Activated T-helper 17 cell treated with anti-CD3 and anti-CD28 coated beads, Interleukin-2, amount 50 U/mL, for 72 hours (primary cell): ENCODE measurements around the gene CD209. TPM values are rescaled to one million over a fixed set of nuclear protein-coding genes. Genes with fewer than 3 reads are reported as not detected.
A peak's percentile ranks its signal among the peaks of the same experiment; 100 is the strongest.
"Not testable (repeated sequence)": the region's sequence is repeated elsewhere in the genome, so short reads cannot be mapped to it uniquely, and the experiment has no call there.

Experiments
- ATAC-seq: fragments of 150-1000 bp; cut with Tn5 transposase; replicated peaks from 2 replicates; pipeline ENCODE4 v1.10.0; 2021; ENCODE audit warnings: mild to moderate bottlenecking, moderate library complexity
- H3K27ac Mint-ChIP-seq: one replicate; pipeline ENCODE4 v1.8.0; 2022; ENCODE audit warnings: mixed read lengths
- H3K27me3 Mint-ChIP-seq: one replicate; pipeline ENCODE4 v1.8.0; 2022; ENCODE audit warnings: mixed read lengths
- H3K36me3 Mint-ChIP-seq: one replicate; pipeline ENCODE4 v1.8.0; 2022; ENCODE audit warnings: low read depth, mild to moderate bottlenecking, mixed read lengths
- H3K4me1 Mint-ChIP-seq: one replicate; pipeline ENCODE4 v1.8.0; 2022; ENCODE audit warnings: mixed read lengths
- H3K4me3 Mint-ChIP-seq: one replicate; pipeline ENCODE4 v1.8.0; 2022; ENCODE audit warnings: mild to moderate bottlenecking, mixed read lengths
- H3K9me3 Mint-ChIP-seq: one replicate; pipeline ENCODE4 v1.8.0; 2022; ENCODE audit warnings: mixed read lengths
- total RNA-seq, 2 donors: library from RNA; stranded (reverse); gene quantifications; one replicate each; pipeline ENCODE4 v1.2.3, GENCODE V29; 2022

CD209 gene
- total RNA-seq, 2 donors from 2014 or later, result not detected

DNA sequence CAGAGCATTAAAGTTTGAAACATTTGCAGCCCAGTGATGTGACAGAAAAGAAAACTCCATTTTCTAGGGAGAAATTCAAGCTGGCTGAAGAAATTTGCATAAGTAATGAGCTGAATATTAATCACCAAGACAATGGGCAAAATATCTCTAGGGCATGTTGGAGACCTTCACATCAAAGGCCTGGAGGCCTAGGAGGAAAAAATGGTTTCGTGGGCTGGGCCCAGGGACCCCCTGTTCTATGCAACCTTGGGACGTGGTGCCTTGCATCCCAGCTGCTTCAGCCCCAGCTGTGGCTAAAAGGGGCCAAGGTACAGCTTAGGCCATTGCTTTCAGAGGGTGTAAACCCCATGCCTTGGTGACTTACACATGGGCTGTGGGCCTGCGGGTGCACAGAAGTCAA, 10.0 kb upstream of the CD209 start:
- peaks cover 14% of the 10 kb centered on the region for H3K27me3 Mint-ChIP-seq
- no peak for ATAC-seq
- H3K36me3 Mint-ChIP-seq, result no peaks in the 10 kb centered on the region
- H3K27ac Mint-ChIP-seq, result no peak overlapping the region
- peaks cover 13% of the 10 kb centered on the region for H3K4me1 Mint-ChIP-seq
- peaks cover 34% of the 10 kb centered on the region for H3K9me3 Mint-ChIP-seq
- H3K4me3 Mint-ChIP-seq, result no peak overlapping the region

DNA sequence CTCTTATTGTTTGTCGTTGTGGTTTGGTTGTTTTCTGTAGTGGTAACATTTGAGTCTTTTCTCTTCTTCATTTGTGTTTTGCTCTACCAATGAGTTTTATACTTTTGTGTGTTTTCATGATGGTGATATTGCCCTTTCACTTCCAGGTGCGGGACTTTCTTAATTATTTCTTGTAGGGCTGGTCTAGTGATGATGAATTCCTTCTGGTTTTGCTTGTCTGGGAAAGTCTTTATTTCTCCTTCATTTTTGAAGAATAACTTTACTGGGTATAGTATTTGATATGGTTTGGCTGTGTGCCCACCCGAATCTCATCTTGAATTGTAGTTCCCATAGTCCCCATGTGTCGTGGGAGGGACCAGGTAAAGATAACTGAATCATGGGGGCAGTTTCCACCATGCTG, 8.9 kb upstream of the CD209 start:
- H3K27me3 Mint-ChIP-seq, result peaks cover 9% of the 10 kb centered on the region
- H3K4me3 Mint-ChIP-seq, result no peak overlapping the region
- H3K9me3 Mint-ChIP-seq, result peaks cover 36% of the 10 kb centered on the region
- no peaks in the 10 kb centered on the region for H3K36me3 Mint-ChIP-seq
- ATAC-seq, result no peak
- H3K27ac Mint-ChIP-seq, result no peak overlapping the region
- peaks cover 15% of the 10 kb centered on the region for H3K4me1 Mint-ChIP-seq

DNA sequence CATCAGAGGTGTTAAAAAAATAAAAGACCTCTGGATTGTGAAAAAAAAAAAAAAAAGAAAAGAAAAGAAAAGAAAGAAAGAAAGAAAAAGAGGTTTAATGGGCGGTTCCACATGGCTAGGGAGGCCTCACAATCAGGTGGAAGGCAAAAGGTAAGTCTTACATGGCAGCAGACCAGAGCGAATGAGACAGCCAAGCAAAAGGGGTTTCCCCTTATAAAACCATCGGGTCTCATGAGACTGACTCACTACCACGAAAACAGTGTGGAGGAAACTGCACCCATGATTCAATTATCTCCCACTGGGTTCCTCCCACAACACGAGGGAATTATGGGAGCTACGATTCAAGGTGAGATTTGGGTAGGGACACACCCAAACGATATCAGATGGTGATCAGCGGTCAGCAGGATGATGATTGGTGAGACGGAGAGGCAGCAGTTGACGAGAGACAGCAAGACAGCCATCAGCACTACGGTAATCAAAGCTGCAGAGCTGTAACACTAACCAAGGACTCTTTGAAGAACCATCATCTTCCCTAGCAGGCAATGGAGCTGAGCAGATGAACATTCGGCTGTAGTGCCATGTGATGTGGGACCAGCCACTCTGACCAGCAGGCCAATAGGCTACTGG, 3.9 kb upstream of the CD209 start:
- Mint-ChIP-seq H3K36me3 (no peaks in the 10 kb centered on the region), H3K27me3 (peaks cover 22% of the 10 kb centered on the region), H3K4me1 (peaks cover 28% of the 10 kb centered on the region), H3K27ac (peak overlapping the region; percentile 13), H3K4me3 (no peak overlapping the region), H3K9me3 (peaks cover 27% of the 10 kb centered on the region)
- ATAC-seq, result peak; percentile 97

DNA sequence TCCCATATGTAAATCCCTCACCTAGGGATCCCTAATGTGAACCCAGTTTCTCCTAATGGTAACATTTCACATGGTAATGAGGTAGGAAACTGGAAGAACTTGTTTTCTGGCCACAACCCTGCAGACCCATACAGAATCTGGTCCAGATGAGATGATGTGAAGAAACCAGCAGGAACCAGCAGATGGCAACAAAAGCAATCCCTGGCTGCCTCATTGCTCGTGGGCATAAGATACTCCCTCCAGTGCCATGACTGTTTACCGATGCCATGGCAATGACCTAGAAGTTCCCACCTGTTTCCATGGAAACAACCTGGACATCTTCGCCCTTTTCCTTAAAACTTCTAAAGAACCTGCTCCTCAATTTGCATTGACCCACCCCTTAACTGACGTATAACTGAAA, 1.4 kb upstream of the CD209 start:
- Mint-ChIP-seq H3K4me3 (no peak overlapping the region), H3K9me3 (peaks cover 12% of the 10 kb centered on the region), H3K36me3 (no peaks in the 10 kb centered on the region), H3K27ac (no peak overlapping the region), H3K27me3 (peaks cover 23% of the 10 kb centered on the region), H3K4me1 (peaks cover 21% of the 10 kb centered on the region)
- ATAC-seq, result no peak

DNA sequence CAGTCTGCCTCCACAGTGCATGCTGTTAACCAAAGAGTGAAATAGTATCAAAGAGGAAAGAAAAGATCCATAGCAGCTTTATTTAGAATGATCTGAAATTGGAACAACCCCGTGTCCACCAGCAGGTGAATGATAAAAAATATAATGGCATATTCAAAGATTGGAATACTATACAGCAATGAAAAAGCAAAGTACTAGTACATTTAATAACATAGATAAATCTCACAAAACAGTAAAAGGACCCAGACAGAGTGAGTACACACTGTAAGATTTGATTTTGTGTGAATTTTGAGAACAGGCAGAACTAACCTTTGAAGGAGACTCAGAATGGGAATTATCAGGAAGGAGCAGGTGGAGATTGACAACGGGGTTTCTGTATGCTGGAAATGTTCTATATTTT, 837 bp upstream of the CD209 start:
- no peak overlapping the region for H3K27ac Mint-ChIP-seq
- H3K4me3 Mint-ChIP-seq, result no peak overlapping the region
- H3K9me3 Mint-ChIP-seq, result peaks cover 12% of the 10 kb centered on the region
- no peaks in the 10 kb centered on the region for H3K36me3 Mint-ChIP-seq
- no peak for ATAC-seq
- peaks cover 29% of the 10 kb centered on the region for H3K27me3 Mint-ChIP-seq
- H3K4me1 Mint-ChIP-seq, result peaks cover 18% of the 10 kb centered on the region

DNA sequence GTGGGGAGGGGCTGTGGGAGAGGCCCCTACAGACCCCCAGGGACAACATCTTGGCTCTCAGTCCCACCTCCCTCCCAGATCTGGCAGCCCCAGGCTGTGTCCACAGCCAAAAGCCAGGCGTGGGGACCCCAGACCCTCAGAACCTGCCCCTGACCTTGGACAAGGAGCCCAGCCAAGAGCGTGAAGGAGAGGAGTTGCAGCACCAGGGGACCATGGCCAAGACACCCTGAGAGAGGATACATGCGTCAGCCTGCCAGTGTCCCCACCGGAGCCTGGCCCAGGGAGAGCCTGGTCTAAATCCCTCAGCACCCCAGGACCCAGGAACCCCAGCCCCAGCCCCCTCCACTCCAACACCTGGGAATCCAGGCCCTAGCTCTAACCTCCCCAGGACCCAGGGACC, 1.0 kb downstream of the CD209 start:
- ATAC-seq, H3K27ac Mint-ChIP-seq, H3K36me3 Mint-ChIP-seq, H3K4me3 Mint-ChIP-seq: not testable (repeated sequence)
- peaks cover 13% of the 10 kb centered on the region for H3K4me1 Mint-ChIP-seq
- H3K9me3 Mint-ChIP-seq, result peaks cover 10% of the 10 kb centered on the region
- peaks cover 37% of the 10 kb centered on the region for H3K27me3 Mint-ChIP-seq

DNA sequence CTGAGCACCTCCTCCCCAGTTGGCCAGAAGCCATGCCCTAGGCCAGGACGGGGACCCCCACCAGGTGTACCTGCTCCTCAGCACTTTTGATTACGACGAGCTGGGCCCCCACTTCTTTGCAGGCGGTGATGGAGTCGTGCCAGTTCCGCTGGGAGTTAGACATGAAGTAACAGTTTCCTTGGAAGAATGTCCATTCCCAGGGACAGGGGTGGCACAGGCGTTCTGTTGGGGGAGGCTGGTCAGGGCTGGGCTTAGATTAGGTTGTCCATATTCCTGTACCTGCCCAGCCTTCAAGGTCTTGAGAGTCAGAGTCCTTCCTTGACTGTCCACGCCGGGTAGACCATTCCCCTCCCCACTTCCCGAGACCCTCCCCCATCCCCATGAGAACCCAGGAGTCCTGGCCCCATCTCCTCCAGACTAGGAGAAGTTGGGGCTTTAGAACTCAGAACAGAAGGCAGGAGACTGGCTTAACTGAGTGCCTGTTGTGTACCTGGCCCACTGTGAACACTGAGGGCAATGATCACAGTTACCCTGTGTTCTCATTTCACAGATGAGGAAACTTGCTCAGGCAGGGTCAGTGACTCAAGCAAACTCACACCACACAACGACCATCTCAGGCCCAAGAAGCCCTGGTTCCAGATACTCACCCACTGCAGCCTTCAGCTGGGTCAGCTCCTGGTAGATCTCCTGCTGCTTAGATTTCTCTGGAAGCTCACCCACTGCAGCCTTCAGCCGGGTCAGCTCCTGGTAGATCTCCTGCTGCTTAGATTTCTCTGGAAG, 2.3 kb downstream of the CD209 start:
- Mint-ChIP-seq H3K27me3 (peaks cover 41% of the 10 kb centered on the region), H3K36me3 (no peaks in the 10 kb centered on the region), H3K4me3 (no peak overlapping the region), H3K9me3 (peaks cover under 1% of the 10 kb centered on the region), H3K4me1 (peaks cover under 1% of the 10 kb centered on the region), H3K27ac (no peak overlapping the region)
- no peak for ATAC-seq

DNA sequence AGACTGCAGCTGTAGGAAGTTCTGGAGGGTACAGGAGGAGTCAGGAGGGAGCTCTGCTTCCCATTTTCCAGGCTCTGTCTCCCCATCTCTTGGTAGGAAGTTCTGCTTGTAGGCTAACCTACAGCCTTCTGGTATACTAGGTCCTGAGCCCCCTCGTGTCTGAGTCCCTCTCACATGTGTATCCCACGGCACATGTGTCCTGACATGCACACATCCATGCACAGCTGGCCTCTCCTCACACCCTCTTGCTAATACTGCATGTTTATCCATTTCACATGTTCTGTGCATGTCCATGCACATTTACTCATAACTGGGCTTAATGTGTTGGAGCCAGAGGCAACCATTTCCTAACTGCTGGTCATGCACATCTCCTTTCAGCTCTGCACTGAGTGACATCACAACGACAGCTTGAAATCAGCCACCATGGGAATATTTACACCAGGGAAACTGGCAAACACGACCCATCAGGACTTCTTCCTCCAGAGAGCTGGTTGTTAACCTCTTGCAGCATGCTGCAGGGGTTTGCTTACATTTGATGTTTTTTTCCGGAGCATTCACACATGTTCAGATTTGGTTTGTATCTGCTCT, 3.0 kb downstream of the CD209 start:
- no peaks in the 10 kb centered on the region for H3K4me1 Mint-ChIP-seq
- H3K27ac Mint-ChIP-seq, result no peak overlapping the region
- H3K9me3 Mint-ChIP-seq, result no peaks in the 10 kb centered on the region
- no peak overlapping the region for H3K4me3 Mint-ChIP-seq
- ATAC-seq, result no peak
- peaks cover 45% of the 10 kb centered on the region for H3K27me3 Mint-ChIP-seq
- H3K36me3 Mint-ChIP-seq, result no peaks in the 10 kb centered on the region

DNA sequence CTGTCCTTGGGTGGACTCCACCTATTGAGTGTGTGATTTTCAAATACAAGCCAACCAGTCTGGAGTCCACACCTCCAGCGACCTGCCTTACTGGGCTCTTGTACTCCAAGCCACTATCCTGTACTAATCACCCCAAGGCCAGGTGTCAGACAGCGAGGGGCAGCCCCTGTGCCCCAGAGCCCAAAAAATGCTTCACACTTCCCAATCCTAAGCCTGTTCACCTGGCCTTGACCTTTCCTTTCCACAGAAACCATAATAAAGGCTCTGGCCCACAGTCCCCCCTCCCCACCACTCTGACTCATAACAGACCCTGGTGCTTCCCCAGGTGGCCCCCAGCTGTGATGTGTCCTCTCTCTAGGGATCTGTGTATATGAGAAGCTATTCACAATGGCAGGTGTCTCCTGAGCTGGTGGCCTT, 3.9 kb downstream of the CD209 start:
- Mint-ChIP-seq H3K27me3 (peaks cover 46% of the 10 kb centered on the region), H3K27ac (no peak overlapping the region), H3K36me3 (no peaks in the 10 kb centered on the region), H3K9me3 (no peaks in the 10 kb centered on the region), H3K4me1 (no peaks in the 10 kb centered on the region), H3K4me3 (no peak overlapping the region)
- ATAC-seq, result peak; percentile 35

DNA sequence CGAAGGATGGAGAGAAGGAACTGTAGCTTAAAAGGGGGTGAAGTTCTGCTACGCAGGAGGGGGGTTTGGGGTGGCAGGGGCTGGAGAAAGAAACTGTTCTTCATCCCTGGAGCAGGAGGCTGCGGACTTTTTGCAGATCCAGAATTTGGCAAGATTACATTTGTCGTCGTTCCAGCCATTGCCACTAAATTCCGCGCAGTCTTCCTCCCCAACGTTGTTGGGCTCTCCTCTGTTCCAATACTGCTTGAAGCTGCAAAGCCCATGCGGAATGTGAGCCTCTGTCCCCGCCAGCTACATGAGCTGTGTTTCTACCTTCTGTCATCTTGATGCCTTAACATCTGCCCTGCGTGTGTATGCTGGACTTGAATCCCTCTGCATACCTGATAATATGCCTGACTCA, 4.3 kb downstream of the CD209 start:
- Mint-ChIP-seq H3K27ac (no peak overlapping the region), H3K27me3 (peaks cover 42% of the 10 kb centered on the region), H3K4me1 (peaks cover 2% of the 10 kb centered on the region), H3K36me3 (no peaks in the 10 kb centered on the region), H3K4me3 (no peak overlapping the region), H3K9me3 (no peaks in the 10 kb centered on the region)
- no peak for ATAC-seq

DNA sequence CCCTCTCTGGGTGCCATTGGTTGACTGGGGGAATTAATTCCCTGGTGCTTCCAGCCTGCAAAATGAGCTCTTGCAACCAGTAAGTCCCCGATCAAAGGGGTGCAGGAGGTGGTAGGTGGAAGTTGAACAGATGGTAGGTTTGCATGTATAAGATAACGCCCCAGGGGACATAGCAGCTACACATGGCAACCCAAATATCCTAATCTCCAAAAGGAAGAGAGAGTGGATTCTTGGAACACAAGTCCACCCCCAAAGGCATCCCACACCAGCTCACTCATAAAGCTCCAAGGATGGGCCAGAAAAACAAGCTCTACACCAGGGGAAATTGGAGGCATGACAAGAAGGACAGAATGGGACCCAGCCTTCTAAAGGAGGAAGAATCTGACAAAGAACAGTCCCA, 4.8 kb downstream of the CD209 start:
- no peak overlapping the region for H3K4me3 Mint-ChIP-seq
- H3K4me1 Mint-ChIP-seq, result peaks cover 4% of the 10 kb centered on the region
- ATAC-seq, result no peak
- no peak overlapping the region for H3K27ac Mint-ChIP-seq
- no peaks in the 10 kb centered on the region for H3K9me3 Mint-ChIP-seq
- H3K27me3 Mint-ChIP-seq, result peaks cover 39% of the 10 kb centered on the region
- no peaks in the 10 kb centered on the region for H3K36me3 Mint-ChIP-seq

DNA sequence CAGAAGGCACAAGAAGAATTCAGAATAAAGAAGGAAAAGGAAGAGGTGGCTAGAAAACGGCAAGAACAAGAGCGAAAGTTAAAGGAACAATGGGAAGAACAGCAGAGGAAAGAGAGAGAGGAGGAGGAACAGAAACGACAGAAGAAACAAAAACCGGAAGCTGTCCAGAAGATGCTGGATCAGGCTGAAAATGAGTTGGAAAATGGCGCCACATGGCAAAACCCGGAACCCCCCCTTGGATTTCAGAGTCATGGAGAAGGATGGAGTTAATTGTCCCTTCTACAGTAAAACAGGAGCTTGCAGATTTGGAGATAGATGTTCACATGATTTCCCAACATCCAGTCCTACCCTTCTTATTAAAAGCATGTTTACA, 6.7 kb downstream of the CD209 start:
- H3K27me3 Mint-ChIP-seq, result peaks cover 39% of the 10 kb centered on the region
- no peaks in the 10 kb centered on the region for H3K36me3 Mint-ChIP-seq
- H3K4me3 Mint-ChIP-seq, result no peak overlapping the region
- H3K9me3 Mint-ChIP-seq, result no peaks in the 10 kb centered on the region
- no peak overlapping the region for H3K27ac Mint-ChIP-seq
- ATAC-seq, result no peak
- peaks cover 4% of the 10 kb centered on the region for H3K4me1 Mint-ChIP-seq

DNA sequence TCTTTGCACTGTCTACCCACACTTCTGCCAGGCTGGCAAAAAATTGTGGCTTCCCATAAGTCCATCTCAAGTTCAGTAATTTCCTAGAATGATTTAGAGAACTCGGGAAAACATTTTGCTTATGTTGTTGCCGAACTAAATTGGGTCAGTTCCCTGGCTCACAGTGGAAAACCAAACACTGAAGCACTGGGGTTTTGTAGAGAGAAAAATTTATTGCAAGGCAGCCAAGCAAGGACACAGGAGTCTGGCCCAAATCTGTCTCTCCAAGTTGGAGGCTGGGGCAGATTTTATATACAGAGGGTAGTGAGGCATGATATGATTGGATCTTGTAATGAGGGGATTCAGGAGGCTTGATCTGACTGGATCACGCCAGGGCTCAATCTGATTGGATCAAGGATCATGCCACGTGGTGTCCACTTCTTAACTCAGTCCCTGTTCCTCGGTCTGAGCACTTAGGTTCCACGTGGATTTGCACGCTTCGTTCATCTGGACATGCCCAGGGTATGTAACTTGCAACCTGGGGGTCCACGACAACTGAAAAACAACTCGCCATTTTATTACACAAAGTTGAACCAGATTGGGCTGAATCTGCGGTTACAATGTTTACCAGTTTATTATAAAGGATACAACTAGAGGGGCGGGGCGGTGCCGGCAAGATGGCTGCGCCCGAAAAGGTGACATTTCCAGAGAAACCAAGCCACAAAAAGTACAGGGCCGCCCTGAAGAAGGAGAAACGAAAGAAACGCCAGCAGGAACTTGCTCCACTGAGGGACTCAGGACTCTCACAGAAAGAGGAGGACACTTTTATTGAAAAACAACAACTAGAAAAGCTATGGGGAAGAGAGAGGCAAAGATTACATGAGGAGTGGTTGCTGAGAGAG, 7.3 kb downstream of the CD209 start:
- peaks cover 4% of the 10 kb centered on the region for H3K4me1 Mint-ChIP-seq
- no peak for ATAC-seq
- H3K27me3 Mint-ChIP-seq, result peaks cover 39% of the 10 kb centered on the region

DNA sequence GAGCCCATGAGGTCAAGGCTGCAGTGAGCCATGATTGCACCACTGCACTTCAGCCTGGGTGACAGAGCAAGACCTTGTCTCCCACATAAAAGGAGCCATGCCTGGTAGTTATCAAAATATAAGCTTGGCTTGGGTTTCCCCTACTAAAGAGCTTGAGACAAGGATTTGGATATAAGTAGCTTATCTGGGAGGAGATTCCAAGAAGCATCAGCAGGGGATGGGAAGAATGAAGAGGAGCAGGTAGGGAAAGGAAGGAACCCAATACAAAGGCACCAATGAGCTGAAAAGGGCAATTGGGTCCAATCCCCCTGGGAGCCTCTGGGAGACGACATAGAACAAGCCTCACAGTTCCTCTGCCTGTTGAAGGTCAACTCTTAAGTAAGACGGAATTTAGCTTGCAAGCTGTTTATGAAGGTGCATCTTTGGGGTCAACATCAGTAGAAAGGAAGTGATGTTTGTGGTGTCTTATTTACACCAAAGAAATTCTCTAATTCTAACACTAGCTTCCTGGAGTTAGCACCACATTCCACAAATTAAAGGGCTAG, 8.1 kb downstream of the CD209 start:
- Mint-ChIP-seq H3K36me3 (no peaks in the 10 kb centered on the region), H3K27ac (no peak overlapping the region), H3K4me3 (no peak overlapping the region), H3K4me1 (peaks cover 4% of the 10 kb centered on the region), H3K27me3 (peaks cover 35% of the 10 kb centered on the region), H3K9me3 (no peaks in the 10 kb centered on the region)
- no peak for ATAC-seq

More for the DNA sequence above, 7.3 kb downstream of the CD209 start:
- Mint-ChIP-seq H3K9me3 (no peaks in the 10 kb centered on the region), H3K27ac (no peak overlapping the region), H3K4me3 (no peak overlapping the region), H3K36me3 (no peaks in the 10 kb centered on the region)
